GM12873 (cell line): ENCODE data around the gene AK8.

Source experiments
- TF ChIP-seq, protein P1 (sequence below): IDR thresholded peaks from 2 replicates; pipeline ENCODE4 v1.5.1; 2012; ENCODE audit warnings: low read depth, mild to moderate bottlenecking, moderate library complexity, low read length, control low read depth; ENCODE audit not compliant: insufficient read depth; ENCODE audit errors: missing control alignments

The AK8 gene

DNA sequence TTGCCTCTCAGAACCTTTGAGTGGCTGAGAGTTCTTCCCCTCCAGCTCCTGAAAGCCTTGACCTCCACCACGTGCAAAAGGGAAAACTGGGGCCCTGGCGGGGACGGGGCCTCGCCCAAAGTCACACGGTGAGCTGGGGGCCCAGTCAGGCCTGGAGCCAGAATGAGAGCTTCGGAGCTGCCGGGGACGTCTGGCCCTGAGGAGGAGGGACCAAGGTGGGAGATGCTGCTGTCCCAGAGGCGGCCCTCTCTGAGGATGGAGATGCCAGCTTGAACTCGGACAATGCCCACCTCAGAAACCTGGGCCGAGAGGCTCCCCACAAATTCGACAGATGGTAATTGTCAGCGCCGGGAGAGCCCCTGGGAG lies 643 bp downstream of the AK8 start:
- TF ChIP-seq, protein P1, sequence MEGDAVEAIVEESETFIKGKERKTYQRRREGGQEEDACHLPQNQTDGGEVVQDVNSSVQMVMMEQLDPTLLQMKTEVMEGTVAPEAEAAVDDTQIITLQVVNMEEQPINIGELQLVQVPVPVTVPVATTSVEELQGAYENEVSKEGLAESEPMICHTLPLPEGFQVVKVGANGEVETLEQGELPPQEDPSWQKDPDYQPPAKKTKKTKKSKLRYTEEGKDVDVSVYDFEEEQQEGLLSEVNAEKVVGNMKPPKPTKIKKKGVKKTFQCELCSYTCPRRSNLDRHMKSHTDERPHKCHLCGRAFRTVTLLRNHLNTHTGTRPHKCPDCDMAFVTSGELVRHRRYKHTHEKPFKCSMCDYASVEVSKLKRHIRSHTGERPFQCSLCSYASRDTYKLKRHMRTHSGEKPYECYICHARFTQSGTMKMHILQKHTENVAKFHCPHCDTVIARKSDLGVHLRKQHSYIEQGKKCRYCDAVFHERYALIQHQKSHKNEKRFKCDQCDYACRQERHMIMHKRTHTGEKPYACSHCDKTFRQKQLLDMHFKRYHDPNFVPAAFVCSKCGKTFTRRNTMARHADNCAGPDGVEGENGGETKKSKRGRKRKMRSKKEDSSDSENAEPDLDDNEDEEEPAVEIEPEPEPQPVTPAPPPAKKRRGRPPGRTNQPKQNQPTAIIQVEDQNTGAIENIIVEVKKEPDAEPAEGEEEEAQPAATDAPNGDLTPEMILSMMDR = no peak

DNA sequence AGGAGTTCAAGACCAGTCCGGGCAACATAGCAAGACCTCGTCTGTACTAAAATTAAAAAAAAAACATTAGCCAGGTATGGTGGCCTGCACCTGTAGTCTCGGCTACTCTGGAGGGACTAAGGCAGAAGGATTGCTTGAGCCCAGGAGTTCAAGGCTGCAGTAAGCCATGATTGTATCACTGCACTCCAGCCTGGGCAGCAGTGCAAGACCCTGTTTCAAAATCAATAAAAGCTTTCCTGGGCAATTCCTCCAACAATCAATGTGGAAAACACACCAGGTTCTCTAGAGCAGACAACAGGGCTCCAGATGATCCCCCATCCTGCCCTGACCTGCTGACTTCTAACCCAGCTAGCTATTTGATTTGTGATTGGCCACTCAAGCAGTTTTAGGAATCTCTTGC lies 1.2 kb downstream of the AK8 start:
- TF ChIP-seq, protein P1 = no peak

DNA sequence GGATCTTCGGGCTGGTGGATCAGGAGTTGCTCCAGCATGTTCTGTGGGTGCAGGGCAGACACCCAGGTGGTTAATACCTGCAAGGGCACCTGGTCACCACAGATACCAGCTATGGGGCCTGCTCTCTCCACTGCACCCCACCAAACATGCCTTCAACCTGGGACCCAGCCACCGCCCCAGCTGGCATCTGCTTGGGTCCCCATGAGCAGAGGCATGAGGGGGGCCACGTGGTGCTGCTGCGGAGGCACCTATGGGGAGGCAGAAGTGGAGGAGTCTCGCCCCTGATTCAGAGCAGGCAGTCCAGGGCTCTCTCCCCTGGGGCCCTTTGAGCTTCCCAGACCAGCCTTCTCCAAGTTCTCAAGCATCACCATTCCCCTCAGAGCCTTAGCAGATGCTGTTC lies 2.9 kb downstream of the AK8 start:
- TF ChIP-seq, protein P1 = no peak

- TF ChIP-seq, protein P1 = no peak
Observed at GRCh38 chr9:132873403-132873802, 4.7 kb downstream of the AK8 start.

GRCh38 chr9:132869266-132869665 lies 8.8 kb downstream of the AK8 start:
- TF ChIP-seq, protein P1 = no peak

DNA sequence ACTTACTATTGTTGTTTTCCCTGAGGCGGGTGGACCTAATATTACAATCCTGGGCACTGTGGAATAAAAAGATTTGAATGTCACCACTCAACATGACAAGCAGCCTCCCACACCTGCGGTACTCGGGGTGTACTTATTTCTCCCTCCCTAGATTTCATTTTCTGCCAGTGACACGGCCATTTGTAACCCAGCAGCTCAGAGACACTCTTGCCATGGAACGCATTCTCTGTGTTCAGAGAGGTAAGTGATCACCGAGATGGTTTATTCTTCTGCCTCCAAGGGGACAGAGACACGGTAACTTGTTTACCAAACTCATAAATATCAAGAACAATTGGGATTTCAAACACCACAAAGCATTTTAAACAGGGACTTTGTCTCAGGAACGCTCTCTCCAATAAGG lies 11.2 kb downstream of the AK8 start:
- TF ChIP-seq, protein P1 = no peak

GRCh38 chr9:132864691-132865090 lies 13.4 kb downstream of the AK8 start:
- TF ChIP-seq, protein P1 = no peak
